ENCODE results near the gene MTA1. TPM values are rescaled to one million over a fixed set of nuclear protein-coding genes. Genes with fewer than 3 reads are reported as not detected.

The MTA1 gene
- total and polyA plus RNA-seq, 4 donors, result 3.7 to 28.1 (median 21.0) TPM

GRCh38 chr14:105390849-105391500, 28.7 kb upstream of the MTA1 start:
- Histone ChIP-seq H3K27me3 (ENCODE audit: control insufficient read depth in 4 of 4, insufficient read depth in 4 of 4, low read length in 3 of 4) (no peaks in the 10 kb centered on the region), H3K36me3 (ENCODE audit: control insufficient read depth in 4 of 4, insufficient read depth in 3 of 4, low read depth in 1 of 4, low read length in 3 of 4) (peaks cover 0 to 4% (median 0%) of the 10 kb centered on the region in 4 donors), H3K27ac (ENCODE audit: low read depth in 1 of 2, low read length in 2 of 2) (no peak overlapping the region), H3K4me3 (ENCODE audit: low read depth in 1 of 3, low read length in 3 of 3) (no peak overlapping the region), H3K9ac (ENCODE audit: low read depth in 1 of 2, low read length in 2 of 2) (no peak overlapping the region), H3K9me3 (ENCODE audit: control insufficient read depth in 4 of 4, low read length in 3 of 4) (no peaks in the 10 kb centered on the region), H3K4me1 (ENCODE audit: control insufficient read depth in 4 of 4, insufficient read depth in 4 of 4, low read length in 3 of 4) (no peaks in the 10 kb centered on the region)
- TF ChIP-seq JUND (IDR thresholded peaks at IDR 0.05) (no peak), RAD21 (IDR thresholded peaks at IDR 0.05) (no peak), REST (IDR thresholded peaks at IDR 0.05) (no peak), RXRA (IDR thresholded peaks at IDR 0.05) (no peak), NR2F2 (IDR thresholded peaks at IDR 0.05) (no peak)
- no peak for DNase-seq (ENCODE audit: low spot score)
- WGBS, result 93% methylated on average over 24 of the region's 24 CpGs

- H3K4me3 ChIP-seq (ENCODE audit: low read depth in 1 of 3, low read length in 3 of 3), result no peak overlapping the region
- no peaks in the 10 kb centered on the region for H3K27me3 ChIP-seq (ENCODE audit: control insufficient read depth in 4 of 4, insufficient read depth in 4 of 4, low read length in 3 of 4)
- H3K9me3 ChIP-seq (ENCODE audit: control insufficient read depth in 4 of 4, low read length in 3 of 4), result no peaks in the 10 kb centered on the region
- no peak for DNase-seq (ENCODE audit: low spot score)
- 93% methylated on average over 23 of the region's 23 CpGs for WGBS
- no peaks in the 10 kb centered on the region for H3K4me1 ChIP-seq (ENCODE audit: control insufficient read depth in 4 of 4, insufficient read depth in 4 of 4, low read length in 3 of 4)
- no peak overlapping the region for H3K27ac ChIP-seq (ENCODE audit: low read depth in 1 of 2, low read length in 2 of 2)
- no peak overlapping the region for H3K9ac ChIP-seq (ENCODE audit: low read depth in 1 of 2, low read length in 2 of 2)
- TF ChIP-seq MAX (IDR thresholded peaks at IDR 0.05) (no peak), RXRA (IDR thresholded peaks at IDR 0.05) (no peak), RAD21 (IDR thresholded peaks at IDR 0.05) (no peak), CTCF (IDR thresholded peaks at IDR 0.05; ENCODE audit: low read depth, low read length, missing input control) (no peak), ATF3 (IDR thresholded peaks at IDR 0.05) (no peak), SP1 (IDR thresholded peaks at IDR 0.05) (no peak), NR2F2 (IDR thresholded peaks at IDR 0.05) (no peak), FOXA1 (IDR thresholded peaks at IDR 0.05) (no peak), YY1 (IDR thresholded peaks at IDR 0.05) (no peak), ZBTB33 (IDR thresholded peaks at IDR 0.05) (no peak)
- peaks cover 0 to 4% (median 0%) of the 10 kb centered on the region in 4 donors for H3K36me3 ChIP-seq (ENCODE audit: control insufficient read depth in 4 of 4, insufficient read depth in 3 of 4, low read depth in 1 of 4, low read length in 3 of 4)
Observed at GRCh38 chr14:105391541-105391940, 28.1 kb upstream of the MTA1 start.
